ENCODE results near the gene MLN.

DNA sequence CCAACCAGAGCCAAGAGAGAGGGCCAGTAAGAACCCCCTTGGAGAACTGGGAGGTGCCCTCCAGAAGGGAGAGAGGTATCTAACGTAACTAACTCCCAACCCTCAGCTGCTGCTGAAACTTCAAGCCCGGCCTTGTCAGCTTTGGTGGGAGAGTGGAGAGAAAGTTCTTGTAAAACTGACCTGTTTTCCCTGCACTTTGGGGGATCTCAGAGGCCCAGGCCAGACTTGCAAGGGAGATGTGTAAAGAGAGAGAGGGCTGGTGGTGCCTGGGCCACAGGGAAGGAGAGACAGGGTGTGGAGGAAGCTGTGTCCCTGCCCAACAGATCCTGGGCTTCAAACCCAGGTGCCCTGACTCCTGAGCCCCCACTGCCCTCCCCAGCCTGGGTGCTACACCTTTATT, 39.8 kb downstream of the MLN start:
- TF ChIP-seq, protein P1, sequence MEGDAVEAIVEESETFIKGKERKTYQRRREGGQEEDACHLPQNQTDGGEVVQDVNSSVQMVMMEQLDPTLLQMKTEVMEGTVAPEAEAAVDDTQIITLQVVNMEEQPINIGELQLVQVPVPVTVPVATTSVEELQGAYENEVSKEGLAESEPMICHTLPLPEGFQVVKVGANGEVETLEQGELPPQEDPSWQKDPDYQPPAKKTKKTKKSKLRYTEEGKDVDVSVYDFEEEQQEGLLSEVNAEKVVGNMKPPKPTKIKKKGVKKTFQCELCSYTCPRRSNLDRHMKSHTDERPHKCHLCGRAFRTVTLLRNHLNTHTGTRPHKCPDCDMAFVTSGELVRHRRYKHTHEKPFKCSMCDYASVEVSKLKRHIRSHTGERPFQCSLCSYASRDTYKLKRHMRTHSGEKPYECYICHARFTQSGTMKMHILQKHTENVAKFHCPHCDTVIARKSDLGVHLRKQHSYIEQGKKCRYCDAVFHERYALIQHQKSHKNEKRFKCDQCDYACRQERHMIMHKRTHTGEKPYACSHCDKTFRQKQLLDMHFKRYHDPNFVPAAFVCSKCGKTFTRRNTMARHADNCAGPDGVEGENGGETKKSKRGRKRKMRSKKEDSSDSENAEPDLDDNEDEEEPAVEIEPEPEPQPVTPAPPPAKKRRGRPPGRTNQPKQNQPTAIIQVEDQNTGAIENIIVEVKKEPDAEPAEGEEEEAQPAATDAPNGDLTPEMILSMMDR (IDR thresholded peaks at IDR 0.05; ENCODE audit: low read length): no peak
- no peak for TF ChIP-seq EZH2 (IDR thresholded peaks at IDR 0.05; ENCODE audit: borderline replicate concordance, low read length)
